Measurements from ENCODE around the gene RAPGEF6. TPM values are rescaled to one million over a fixed set of nuclear protein-coding genes. Genes with fewer than 3 reads are reported as not detected.
"Not testable (repeated sequence)": the region's sequence is repeated elsewhere in the genome, so short reads cannot be mapped to it uniquely, and the experiment has no call there.

The RAPGEF6 gene, protein sequence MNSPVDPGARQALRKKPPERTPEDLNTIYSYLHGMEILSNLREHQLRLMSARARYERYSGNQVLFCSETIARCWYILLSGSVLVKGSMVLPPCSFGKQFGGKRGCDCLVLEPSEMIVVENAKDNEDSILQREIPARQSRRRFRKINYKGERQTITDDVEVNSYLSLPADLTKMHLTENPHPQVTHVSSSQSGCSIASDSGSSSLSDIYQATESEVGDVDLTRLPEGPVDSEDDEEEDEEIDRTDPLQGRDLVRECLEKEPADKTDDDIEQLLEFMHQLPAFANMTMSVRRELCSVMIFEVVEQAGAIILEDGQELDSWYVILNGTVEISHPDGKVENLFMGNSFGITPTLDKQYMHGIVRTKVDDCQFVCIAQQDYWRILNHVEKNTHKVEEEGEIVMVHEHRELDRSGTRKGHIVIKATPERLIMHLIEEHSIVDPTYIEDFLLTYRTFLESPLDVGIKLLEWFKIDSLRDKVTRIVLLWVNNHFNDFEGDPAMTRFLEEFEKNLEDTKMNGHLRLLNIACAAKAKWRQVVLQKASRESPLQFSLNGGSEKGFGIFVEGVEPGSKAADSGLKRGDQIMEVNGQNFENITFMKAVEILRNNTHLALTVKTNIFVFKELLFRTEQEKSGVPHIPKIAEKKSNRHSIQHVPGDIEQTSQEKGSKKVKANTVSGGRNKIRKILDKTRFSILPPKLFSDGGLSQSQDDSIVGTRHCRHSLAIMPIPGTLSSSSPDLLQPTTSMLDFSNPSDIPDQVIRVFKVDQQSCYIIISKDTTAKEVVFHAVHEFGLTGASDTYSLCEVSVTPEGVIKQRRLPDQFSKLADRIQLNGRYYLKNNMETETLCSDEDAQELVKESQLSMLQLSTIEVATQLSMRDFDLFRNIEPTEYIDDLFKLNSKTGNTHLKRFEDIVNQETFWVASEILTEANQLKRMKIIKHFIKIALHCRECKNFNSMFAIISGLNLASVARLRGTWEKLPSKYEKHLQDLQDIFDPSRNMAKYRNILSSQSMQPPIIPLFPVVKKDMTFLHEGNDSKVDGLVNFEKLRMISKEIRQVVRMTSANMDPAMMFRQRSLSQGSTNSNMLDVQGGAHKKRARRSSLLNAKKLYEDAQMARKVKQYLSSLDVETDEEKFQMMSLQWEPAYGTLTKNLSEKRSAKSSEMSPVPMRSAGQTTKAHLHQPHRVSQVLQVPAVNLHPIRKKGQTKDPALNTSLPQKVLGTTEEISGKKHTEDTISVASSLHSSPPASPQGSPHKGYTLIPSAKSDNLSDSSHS (N-terminal part only)
- total RNA-seq: 10 to 100 TPM; 50.6 to 57.6 TPM

DNA sequence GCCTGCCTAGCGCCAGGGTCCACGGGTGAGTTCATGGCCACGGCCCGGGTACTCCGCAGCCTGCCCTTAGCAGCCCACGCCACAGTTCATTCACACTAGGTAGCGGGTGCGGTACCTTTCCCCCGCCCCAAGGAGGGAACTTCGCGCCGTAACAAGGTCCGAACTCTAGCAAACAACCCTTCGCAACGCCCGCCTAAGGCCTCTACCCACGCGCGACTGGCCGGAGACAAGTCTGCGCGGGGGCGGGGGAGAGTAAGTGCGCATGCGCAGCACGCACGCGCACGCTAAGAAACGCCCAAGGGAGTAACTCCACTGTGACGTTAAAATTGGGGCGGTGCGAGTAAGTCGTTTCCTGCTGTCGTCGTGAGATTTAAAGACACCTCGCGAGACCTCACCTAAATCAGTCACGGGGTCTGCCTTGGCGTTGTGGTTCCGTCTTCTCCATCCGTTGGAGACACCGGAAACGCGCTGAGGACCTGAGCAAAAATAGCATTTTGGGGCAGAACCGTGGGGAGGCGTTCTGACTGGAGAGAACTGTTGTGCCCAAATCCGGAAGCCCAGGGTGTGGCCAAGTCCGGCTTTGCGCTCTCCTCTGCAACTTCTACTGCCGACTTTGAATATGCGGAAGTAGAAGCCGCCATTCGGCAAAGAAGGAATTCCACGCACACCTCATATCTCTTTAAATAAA is at the start of gene RAPGEF6:
RAPGEF6 (minus strand) TSS at position 234 of the 688 bp plus-strand sequence; CDS start at position 35, 199 bp downstream.
- H3K9me3 Mint-ChIP-seq: no peaks in the 10 kb centered on the region
- ATAC-seq (replicated peaks): peak; percentile 88
- H3K27me3 Mint-ChIP-seq: no peaks in the 10 kb centered on the region
- H3K36me3 Mint-ChIP-seq (ENCODE audit: low read depth): peaks cover 17% of the 10 kb centered on the region
- H3K4me1 Mint-ChIP-seq: peaks cover 7% of the 10 kb centered on the region
- no peak within 1 kb of the TSS for H3K4me3 Mint-ChIP-seq
- peak within 1 kb of the TSS; percentile 96 for H3K27ac Mint-ChIP-seq

DNA sequence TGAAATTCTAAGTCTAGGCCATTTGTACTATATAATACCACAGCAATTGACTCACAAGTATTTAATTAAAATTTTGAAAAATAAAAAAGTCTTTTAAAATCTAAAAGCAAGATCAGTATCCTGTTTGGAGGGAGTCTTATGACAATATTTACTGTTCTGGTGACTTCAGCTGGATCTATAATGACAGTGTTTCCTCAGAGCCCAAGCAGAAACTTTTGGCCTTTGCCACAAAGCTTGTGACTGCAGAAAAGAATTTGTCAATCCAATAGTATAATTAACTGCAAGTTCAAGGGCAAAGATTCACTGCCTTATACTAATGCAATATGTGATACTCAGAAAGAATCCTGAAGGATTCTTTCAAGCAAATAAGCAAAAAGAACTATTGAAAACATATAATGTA is 49.6 kb upstream of the RAPGEF6 start:
- no peak overlapping the region for H3K27ac Mint-ChIP-seq
- H3K36me3 Mint-ChIP-seq (ENCODE audit: low read depth): peaks cover 35% of the 10 kb centered on the region
- H3K9me3 Mint-ChIP-seq: no peaks in the 10 kb centered on the region
- H3K4me3 Mint-ChIP-seq: no peak overlapping the region
- H3K4me1 Mint-ChIP-seq: no peaks in the 10 kb centered on the region
- ATAC-seq (replicated peaks): no peak
- no peaks in the 10 kb centered on the region for H3K27me3 Mint-ChIP-seq

DNA sequence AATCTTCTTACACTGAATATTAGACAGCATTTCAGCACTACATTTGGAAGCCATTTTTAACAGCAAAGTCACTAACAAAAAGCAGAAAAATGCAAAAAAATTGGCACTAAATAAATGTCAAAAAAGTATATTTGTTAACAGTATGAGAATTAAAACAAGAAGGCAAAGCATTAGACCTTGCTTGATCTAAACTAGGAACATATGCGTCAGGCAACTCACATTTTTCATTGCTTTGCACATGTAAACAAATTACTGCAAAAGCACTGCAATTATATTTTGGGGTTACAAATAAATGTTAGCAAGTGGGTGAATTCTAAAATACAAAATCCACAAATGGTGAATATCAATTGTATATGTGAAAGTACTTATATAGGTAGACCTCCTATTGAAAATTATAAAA is 49.0 kb upstream of the RAPGEF6 start:
- no peaks in the 10 kb centered on the region for H3K27me3 Mint-ChIP-seq
- no peak overlapping the region for H3K27ac Mint-ChIP-seq
- no peaks in the 10 kb centered on the region for H3K9me3 Mint-ChIP-seq
- H3K36me3 Mint-ChIP-seq (ENCODE audit: low read depth): peaks cover 35% of the 10 kb centered on the region
- H3K4me3 Mint-ChIP-seq: no peak overlapping the region
- no peak for ATAC-seq (replicated peaks)
- no peaks in the 10 kb centered on the region for H3K4me1 Mint-ChIP-seq

DNA sequence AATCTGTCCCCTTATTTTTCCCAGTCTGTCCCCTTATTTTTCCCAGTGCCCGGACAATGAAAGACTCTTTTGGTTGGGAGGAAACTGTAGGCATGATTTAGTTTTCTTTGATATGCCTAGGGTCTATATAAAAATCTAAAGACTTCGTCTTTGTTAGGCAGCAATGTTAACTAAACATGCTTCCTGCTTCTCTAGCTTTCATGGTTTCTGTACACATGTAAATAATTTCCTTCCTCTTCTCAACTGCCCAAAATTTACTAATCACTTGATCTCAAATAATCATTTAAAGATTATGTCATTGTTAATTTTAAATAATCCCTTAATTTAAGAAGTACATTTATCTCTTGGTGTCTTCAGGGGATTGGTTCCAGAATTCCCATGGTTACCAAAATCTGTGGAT is 47.8 kb upstream of the RAPGEF6 start:
- no peak overlapping the region for H3K27ac Mint-ChIP-seq
- H3K4me1 Mint-ChIP-seq: no peaks in the 10 kb centered on the region
- H3K4me3 Mint-ChIP-seq: no peak overlapping the region
- H3K36me3 Mint-ChIP-seq (ENCODE audit: low read depth): peaks cover 35% of the 10 kb centered on the region
- no peak for ATAC-seq (replicated peaks)
- no peaks in the 10 kb centered on the region for H3K9me3 Mint-ChIP-seq
- no peaks in the 10 kb centered on the region for H3K27me3 Mint-ChIP-seq

DNA sequence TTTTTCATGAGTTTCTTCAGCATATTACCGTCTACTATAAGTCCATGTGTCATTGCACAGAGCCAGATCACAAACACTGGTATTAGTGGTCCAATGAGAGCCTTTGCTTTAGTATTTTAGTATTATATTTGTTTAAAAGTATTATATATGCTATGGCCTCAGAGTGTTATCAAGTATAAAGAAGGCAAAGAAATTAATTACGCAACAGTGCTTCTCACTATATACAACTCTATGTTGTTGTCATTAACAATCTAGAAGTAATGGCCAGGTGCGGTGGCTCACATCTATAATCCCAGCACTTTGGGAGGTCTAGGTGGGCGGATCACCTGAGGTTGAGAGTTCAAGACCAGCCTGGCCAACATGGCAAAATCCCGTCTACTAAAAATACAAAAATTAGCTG is 47.1 kb upstream of the RAPGEF6 start:
- Mint-ChIP-seq H3K36me3 (ENCODE audit: low read depth) (peaks cover 41% of the 10 kb centered on the region), H3K9me3 (no peaks in the 10 kb centered on the region), H3K27ac (no peak overlapping the region), H3K27me3 (no peaks in the 10 kb centered on the region), H3K4me3 (no peak overlapping the region), H3K4me1 (no peaks in the 10 kb centered on the region)
- ATAC-seq (replicated peaks): no peak

DNA sequence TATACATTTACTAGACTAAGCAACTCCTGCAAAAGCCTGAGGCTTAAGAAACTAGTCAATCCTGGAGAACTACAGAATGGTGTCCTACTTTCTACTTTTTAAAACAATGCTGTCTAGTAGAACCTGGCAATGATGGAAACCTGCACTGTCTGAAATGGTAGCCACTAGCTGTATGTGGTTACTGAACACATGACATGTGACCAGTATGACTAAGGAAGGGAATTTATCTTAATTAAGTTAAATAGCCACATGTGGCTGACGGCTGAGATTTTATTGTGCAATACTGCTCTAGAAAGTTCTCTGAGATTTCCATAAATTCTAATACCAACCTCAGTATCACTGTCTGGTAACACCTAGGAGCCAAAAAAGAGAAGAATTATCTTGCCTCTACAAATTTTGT is 44.9 kb upstream of the RAPGEF6 start:
- H3K36me3 Mint-ChIP-seq (ENCODE audit: low read depth): peaks cover 64% of the 10 kb centered on the region
- peak; percentile 35 for ATAC-seq (replicated peaks)
- no peaks in the 10 kb centered on the region for H3K27me3 Mint-ChIP-seq
- H3K4me1 Mint-ChIP-seq: no peaks in the 10 kb centered on the region
- H3K27ac Mint-ChIP-seq: no peak overlapping the region
- H3K9me3 Mint-ChIP-seq: no peaks in the 10 kb centered on the region
- no peak overlapping the region for H3K4me3 Mint-ChIP-seq

DNA sequence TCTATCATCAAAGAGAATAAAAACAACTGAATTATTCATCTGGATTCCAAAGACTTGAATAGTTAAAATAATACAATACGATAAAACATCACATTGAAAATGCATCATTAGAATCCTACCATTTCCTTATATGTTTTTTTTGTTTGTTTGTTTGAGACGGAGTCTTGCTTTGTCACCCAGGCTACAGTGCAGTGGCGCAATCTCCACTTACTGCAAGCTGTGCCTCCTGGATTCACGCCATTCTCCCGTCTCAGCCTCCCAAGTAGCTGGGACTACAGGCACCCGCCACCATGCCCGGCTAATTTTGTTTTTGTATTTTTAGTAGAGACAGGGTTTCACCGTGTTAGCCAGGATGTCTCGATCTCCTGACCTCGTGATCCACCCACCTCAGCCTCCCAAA is 43.2 kb upstream of the RAPGEF6 start:
- H3K36me3 Mint-ChIP-seq (ENCODE audit: low read depth): peaks cover 80% of the 10 kb centered on the region

DNA sequence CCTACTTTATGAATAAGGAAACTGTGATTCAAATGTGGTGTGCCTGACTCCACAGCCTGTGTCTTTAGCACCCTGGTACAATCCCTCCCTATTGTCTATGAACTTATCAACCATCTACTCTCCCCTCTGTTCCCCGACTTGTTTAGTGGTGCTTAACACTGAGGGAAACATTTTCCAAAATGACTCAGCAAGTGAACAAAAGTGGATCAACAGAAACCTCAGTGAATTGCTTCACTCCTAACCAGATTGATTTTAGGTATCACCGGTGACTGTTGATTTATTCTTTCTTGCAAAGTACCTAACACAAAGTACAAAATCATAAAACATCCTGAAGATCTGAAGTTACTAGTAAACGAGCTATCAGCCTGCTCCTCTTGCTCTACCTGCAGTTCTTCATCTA is 42.1 kb upstream of the RAPGEF6 start:
- Mint-ChIP-seq H3K27ac (no peak overlapping the region), H3K36me3 (ENCODE audit: low read depth) (peaks cover 85% of the 10 kb centered on the region), H3K9me3 (no peaks in the 10 kb centered on the region), H3K4me3 (no peak overlapping the region), H3K27me3 (no peaks in the 10 kb centered on the region), H3K4me1 (peaks cover 9% of the 10 kb centered on the region)
- no peak for ATAC-seq (replicated peaks)

More for the DNA sequence above, 43.2 kb upstream of the RAPGEF6 start:
- not testable (repeated sequence) for ATAC-seq (replicated peaks); H3K4me1 Mint-ChIP-seq; H3K9me3 Mint-ChIP-seq; H3K4me3 Mint-ChIP-seq; H3K27ac Mint-ChIP-seq; H3K27me3 Mint-ChIP-seq

DNA sequence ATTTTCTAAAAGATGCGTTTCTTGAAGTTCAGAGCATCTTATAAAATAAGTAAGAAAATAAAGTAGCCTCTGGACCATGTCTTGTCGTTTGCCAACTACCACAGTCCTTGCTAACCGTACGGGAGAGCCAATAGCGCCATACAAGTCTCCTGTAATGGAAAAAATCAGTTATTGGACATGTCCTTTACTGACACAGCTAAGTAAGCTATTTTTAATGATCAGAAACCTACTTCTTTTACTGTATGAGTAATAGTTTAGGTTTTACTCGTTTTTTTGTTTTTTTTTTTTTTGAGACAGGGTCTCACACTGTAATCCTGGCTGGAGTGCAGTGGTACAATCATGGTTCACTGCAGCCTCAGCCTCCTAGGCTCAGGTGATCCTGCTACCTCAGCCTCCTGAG is 37.7 kb upstream of the RAPGEF6 start:
- Mint-ChIP-seq H3K27ac (peak overlapping the region; percentile 16), H3K9me3 (no peaks in the 10 kb centered on the region), H3K36me3 (ENCODE audit: low read depth) (peaks cover 99% of the 10 kb centered on the region), H3K27me3 (no peaks in the 10 kb centered on the region), H3K4me3 (no peak overlapping the region), H3K4me1 (peaks cover 16% of the 10 kb centered on the region)
- peak; percentile 56 for ATAC-seq (replicated peaks)

DNA sequence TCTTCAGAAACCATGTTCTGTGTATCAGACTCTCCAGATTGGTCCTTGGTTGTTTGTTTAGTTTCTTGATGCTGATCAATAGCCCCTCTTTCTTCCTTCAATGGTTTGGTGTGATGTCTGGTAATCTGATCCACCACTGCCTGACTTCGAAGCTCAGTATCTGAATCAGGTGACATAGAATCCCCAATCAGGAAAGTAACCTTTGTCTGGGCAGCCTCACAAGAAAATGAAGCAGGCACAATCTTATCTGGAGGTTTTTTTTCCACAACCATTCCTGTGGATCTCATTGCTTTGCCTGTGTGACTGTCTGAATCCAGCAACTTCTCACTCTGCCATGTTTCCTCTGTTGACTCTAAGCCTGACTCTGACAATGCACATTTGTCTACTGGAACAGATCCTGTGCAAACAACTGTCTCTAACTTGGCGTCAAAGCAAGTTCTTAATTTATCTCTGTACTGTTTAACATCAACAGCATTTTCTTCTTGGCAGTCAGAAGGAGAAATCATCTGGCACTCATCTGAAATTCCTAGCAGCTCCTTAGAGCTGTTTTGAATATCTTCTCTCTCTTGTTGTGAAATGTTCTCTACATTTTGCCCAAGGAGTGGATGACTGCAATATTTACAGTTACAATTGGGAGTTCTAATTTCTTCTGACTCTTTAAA is 37.1 kb upstream of the RAPGEF6 start:
- H3K36me3 Mint-ChIP-seq (ENCODE audit: low read depth): peaks cover 99% of the 10 kb centered on the region
- H3K27me3 Mint-ChIP-seq: no peaks in the 10 kb centered on the region
- H3K27ac Mint-ChIP-seq: peak overlapping the region; percentile 16
- ATAC-seq (replicated peaks): no peak
- no peaks in the 10 kb centered on the region for H3K9me3 Mint-ChIP-seq
- H3K4me1 Mint-ChIP-seq: peaks cover 16% of the 10 kb centered on the region
- no peak overlapping the region for H3K4me3 Mint-ChIP-seq

DNA sequence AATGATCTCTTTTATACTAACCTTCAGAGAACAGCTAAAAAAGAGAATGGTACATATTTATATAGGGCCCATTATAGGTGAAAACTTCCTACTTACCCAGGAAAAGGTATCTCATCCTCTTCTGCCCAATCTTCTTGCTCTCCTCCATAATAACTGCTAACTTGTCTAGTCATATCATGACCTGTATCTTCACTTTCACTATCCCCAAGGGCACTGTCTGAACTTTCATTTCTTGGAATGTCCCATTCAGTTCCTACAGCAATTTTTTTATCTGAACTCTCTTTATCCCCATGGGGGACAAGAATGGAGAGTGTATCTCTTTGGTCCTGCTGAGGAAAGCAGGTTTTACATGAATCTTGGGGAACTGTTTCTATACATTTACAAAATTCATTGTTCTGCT is 36.4 kb upstream of the RAPGEF6 start:
- H3K27me3 Mint-ChIP-seq: no peaks in the 10 kb centered on the region
- H3K4me3 Mint-ChIP-seq: no peak overlapping the region
- H3K36me3 Mint-ChIP-seq (ENCODE audit: low read depth): peaks cover 97% of the 10 kb centered on the region
- peak; percentile 48 for ATAC-seq (replicated peaks)
- H3K9me3 Mint-ChIP-seq: no peaks in the 10 kb centered on the region
- H3K27ac Mint-ChIP-seq: no peak overlapping the region
- H3K4me1 Mint-ChIP-seq: peaks cover 16% of the 10 kb centered on the region

DNA sequence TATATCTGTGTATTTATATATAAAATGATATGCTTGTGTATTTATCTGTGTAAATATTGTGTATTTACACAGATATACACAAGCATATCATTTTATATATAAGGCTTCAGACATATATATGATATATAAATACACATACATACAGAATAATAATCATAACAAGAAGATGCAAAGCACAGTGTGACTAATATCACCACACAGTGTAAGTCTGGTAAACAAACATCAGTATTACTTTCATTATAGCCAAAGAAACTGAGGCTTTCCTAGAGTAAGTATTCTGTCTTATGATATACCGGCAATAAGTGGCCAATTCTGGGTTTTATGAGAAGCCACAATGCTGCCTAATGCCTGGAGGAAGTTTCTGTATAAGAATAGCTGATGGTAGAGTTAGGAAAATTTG is 29.9 kb upstream of the RAPGEF6 start:
- H3K9me3 Mint-ChIP-seq: peaks cover 4% of the 10 kb centered on the region
- no peak overlapping the region for H3K4me3 Mint-ChIP-seq
- no peaks in the 10 kb centered on the region for H3K4me1 Mint-ChIP-seq
- ATAC-seq (replicated peaks): peak; percentile 45
- H3K27ac Mint-ChIP-seq: no peak overlapping the region
- peaks cover 85% of the 10 kb centered on the region for H3K36me3 Mint-ChIP-seq (ENCODE audit: low read depth)
- no peaks in the 10 kb centered on the region for H3K27me3 Mint-ChIP-seq

DNA sequence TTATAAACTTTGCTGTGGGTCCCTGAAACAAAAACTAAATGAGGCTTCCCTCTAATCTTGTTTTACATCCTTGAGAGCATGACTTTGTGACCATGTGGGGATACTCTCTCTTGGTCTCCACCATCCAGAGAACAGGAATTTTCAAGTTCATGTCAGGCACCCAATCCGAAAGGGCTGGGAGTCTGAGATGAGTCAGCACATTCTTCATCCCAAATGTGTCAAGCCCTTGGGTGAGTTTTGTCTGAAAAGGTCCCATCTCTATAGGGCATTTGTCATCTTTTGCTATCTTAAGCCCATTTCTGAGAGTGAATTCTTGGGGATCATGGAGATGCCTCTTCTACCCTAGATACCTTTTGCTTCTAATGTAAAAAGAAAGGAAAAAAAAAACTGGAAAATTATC is 26.9 kb upstream of the RAPGEF6 start:
- no peak overlapping the region for H3K4me3 Mint-ChIP-seq
- H3K27ac Mint-ChIP-seq: no peak overlapping the region
- no peak for ATAC-seq (replicated peaks)
- peaks cover 12% of the 10 kb centered on the region for H3K9me3 Mint-ChIP-seq
- no peaks in the 10 kb centered on the region for H3K27me3 Mint-ChIP-seq
- no peaks in the 10 kb centered on the region for H3K4me1 Mint-ChIP-seq
- peaks cover 78% of the 10 kb centered on the region for H3K36me3 Mint-ChIP-seq (ENCODE audit: low read depth)
